ENCODE measurements around the gene TMEM74B.
"Not testable (repeated sequence)": the region's sequence is repeated elsewhere in the genome, so short reads cannot be mapped to it uniquely, and the experiment has no call there.

TMEM74B gene

GRCh38 chr20:1225263-1225782, 40.5 kb upstream of the TMEM74B start:
- Histone ChIP-seq H3K36me3 (ENCODE audit: low read depth) (no peaks in the 10 kb centered on the region), H3K9me3 (ENCODE audit: severe bottlenecking) (no peaks in the 10 kb centered on the region), H3K27ac (ENCODE audit: poor library complexity, severe bottlenecking) (no peak overlapping the region), H3K4me1 (ENCODE audit: insufficient read depth, poor library complexity, severe bottlenecking) (no peaks in the 10 kb centered on the region), H3K27me3 (ENCODE audit: insufficient read depth, poor library complexity, severe bottlenecking) (peaks cover 40% of the 10 kb centered on the region), H3K4me3 (ENCODE audit: severe bottlenecking) (peak overlapping the region; percentile 21)
- ATAC-seq (ENCODE audit: low read depth): peak; percentile 84
- DNase-seq (ENCODE audit: low spot score): no peak
- TF ChIP-seq CTCF (IDR thresholded peaks at IDR 0.05; ENCODE audit: poor library complexity, severe bottlenecking): no peak

GRCh38 chr20:1224205-1224890, 39.6 kb upstream of the TMEM74B start:
- no peak overlapping the region for H3K4me3 ChIP-seq (ENCODE audit: severe bottlenecking)
- no peak for TF ChIP-seq CTCF (IDR thresholded peaks at IDR 0.05; ENCODE audit: poor library complexity, severe bottlenecking)
- no peak for ATAC-seq (ENCODE audit: low read depth)

GRCh38 chr20:1222750-1223149, 38.0 kb upstream of the TMEM74B start:
- H3K4me1 ChIP-seq (ENCODE audit: insufficient read depth, poor library complexity, severe bottlenecking); ATAC-seq (ENCODE audit: low read depth); DNase-seq (ENCODE audit: low spot score): not testable (repeated sequence)

More at GRCh38 chr20:1224205-1224890, 39.6 kb upstream of the TMEM74B start:
- no peaks in the 10 kb centered on the region for H3K9me3 ChIP-seq (ENCODE audit: severe bottlenecking)
- no peaks in the 10 kb centered on the region for H3K36me3 ChIP-seq (ENCODE audit: low read depth)
- no peaks in the 10 kb centered on the region for H3K4me1 ChIP-seq (ENCODE audit: insufficient read depth, poor library complexity, severe bottlenecking)
- DNase-seq (ENCODE audit: low spot score): no peak
- H3K27me3 ChIP-seq (ENCODE audit: insufficient read depth, poor library complexity, severe bottlenecking): peaks cover 38% of the 10 kb centered on the region
- no peak overlapping the region for H3K27ac ChIP-seq (ENCODE audit: poor library complexity, severe bottlenecking)

GRCh38 chr20:1216527-1217427, 32.0 kb upstream of the TMEM74B start:
- not testable (repeated sequence) for H3K9me3 ChIP-seq (ENCODE audit: severe bottlenecking); ATAC-seq (ENCODE audit: low read depth); H3K4me1 ChIP-seq (ENCODE audit: insufficient read depth, poor library complexity, severe bottlenecking); H3K4me3 ChIP-seq (ENCODE audit: severe bottlenecking); H3K27ac ChIP-seq (ENCODE audit: poor library complexity, severe bottlenecking); DNase-seq (ENCODE audit: low spot score); H3K36me3 ChIP-seq (ENCODE audit: low read depth)
- peaks cover 30% of the 10 kb centered on the region for H3K27me3 ChIP-seq (ENCODE audit: insufficient read depth, poor library complexity, severe bottlenecking)

More at GRCh38 chr20:1222750-1223149, 38.0 kb upstream of the TMEM74B start:
- H3K36me3 ChIP-seq (ENCODE audit: low read depth); H3K27ac ChIP-seq (ENCODE audit: poor library complexity, severe bottlenecking); H3K4me3 ChIP-seq (ENCODE audit: severe bottlenecking); H3K9me3 ChIP-seq (ENCODE audit: severe bottlenecking): not testable (repeated sequence)
- H3K27me3 ChIP-seq (ENCODE audit: insufficient read depth, poor library complexity, severe bottlenecking): peaks cover 28% of the 10 kb centered on the region

- Histone ChIP-seq H3K4me1 (ENCODE audit: insufficient read depth, poor library complexity, severe bottlenecking) (no peaks in the 10 kb centered on the region), H3K4me3 (ENCODE audit: severe bottlenecking) (no peak overlapping the region), H3K27ac (ENCODE audit: poor library complexity, severe bottlenecking) (no peak overlapping the region), H3K9me3 (ENCODE audit: severe bottlenecking) (no peaks in the 10 kb centered on the region), H3K27me3 (ENCODE audit: insufficient read depth, poor library complexity, severe bottlenecking) (peaks cover 29% of the 10 kb centered on the region), H3K36me3 (ENCODE audit: low read depth) (no peaks in the 10 kb centered on the region)
- no peak for DNase-seq (ENCODE audit: low spot score)
- no peak for TF ChIP-seq CTCF (IDR thresholded peaks at IDR 0.05; ENCODE audit: poor library complexity, severe bottlenecking)
- no peak for ATAC-seq (ENCODE audit: low read depth)
These were observed 30.8 kb upstream of the TMEM74B start for GRCh38 chr20:1215386-1216170.
